Smooth muscle cell (in vitro differentiated cells): Measurements from ENCODE around the gene MPND. TPM values are rescaled to one million over a fixed set of nuclear protein-coding genes. Genes with fewer than 3 reads are reported as not detected.

Experiments used
- DNase-seq: peaks from one replicate; lab custom pipeline; 2025; ENCODE audit not compliant: unreplicated experiment; lab: John Stamatoyannopoulos, UW
- H2AFZ ChIP-seq: fragments of 200-600 bp; sonication (generic); 2 replicates; pipeline ENCODE4 v1.6.0; 2016; ENCODE audit warnings: antibody characterized with exemption, low read depth, mild to moderate bottlenecking
- H3F3A ChIP-seq: fragments of 200-600 bp; sonication (generic); 2 replicates; pipeline ENCODE4 v1.6.0; 2017; ENCODE audit warnings: antibody characterized with exemption, low read depth
- H3K27ac ChIP-seq: fragments of 200-600 bp; sonication (generic); 2 replicates; pipeline ENCODE4 v1.5.1; 2016; ENCODE audit warnings: low read depth, mild to moderate bottlenecking
- H3K27me3 ChIP-seq: fragments of 200-600 bp; sonication (generic); 2 replicates; pipeline ENCODE4 v1.6.1; 2016; ENCODE audit warnings: low read depth, mild to moderate bottlenecking
- H3K36me3 ChIP-seq: fragments of 200-600 bp; sonication (generic); 2 replicates; pipeline ENCODE4 v1.5.1; 2016; ENCODE audit warnings: low read depth
- H3K4me1 ChIP-seq: fragments of 200-600 bp; sonication (generic); 2 replicates; pipeline ENCODE4 v1.5.1; 2016; ENCODE audit warnings: low read depth
- H3K4me2 ChIP-seq: fragments of 200-600 bp; sonication (generic); 2 replicates; pipeline ENCODE4 v1.6.0; 2016; ENCODE audit warnings: mild to moderate bottlenecking
- H3K4me3 ChIP-seq: fragments of 200-600 bp; sonication (generic); 2 replicates; pipeline ENCODE4 v1.5.1; 2016; ENCODE audit warnings: mild to moderate bottlenecking
- H3K79me2 ChIP-seq: fragments of 200-600 bp; sonication (generic); 2 replicates; pipeline ENCODE4 v1.6.0; 2016; ENCODE audit warnings: low read depth, mild to moderate bottlenecking
- H3K9ac ChIP-seq: fragments of 200-600 bp; sonication (generic); 2 replicates; pipeline ENCODE4 v1.6.0; 2016; ENCODE audit warnings: low read depth
- H3K9me3 ChIP-seq: fragments of 200-600 bp; sonication (generic); replicated peaks from 2 replicates; pipeline ENCODE4 v1.5.1; 2016; ENCODE audit warnings: low read depth
- H4K20me1 ChIP-seq: fragments of 200-600 bp; sonication (generic); 2 replicates; pipeline ENCODE4 v1.6.0; 2016; ENCODE audit warnings: low read depth
- CTCF ChIP-seq: fragments of 200-600 bp; sonication (generic); IDR thresholded peaks from 2 replicates; pipeline ENCODE4 v1.5.1; 2017; ENCODE audit warnings: borderline replicate concordance, mild to moderate bottlenecking, antibody characterized with exemption; ENCODE audit not compliant: insufficient read depth, poor library complexity, severe bottlenecking
- WGBS: methylation state at CpG from one replicate; pipeline ENCODE4 v1.1.7; 2016; ENCODE audit warnings: low lambda C conversion rate; 5-methylcytosine and 5-hydroxymethylcytosine counted together
- polyA plus RNA-seq: library from polyadenylated mRNA; unstranded; fragments of >200 nt; fragmentation: Nextera tagmentation; extraction: Ambion mirVana; gene quantifications from 2 replicates; pipeline ENCODE4 v1.2.1, GENCODE V29; 2016
- total RNA-seq: library from RNA; depleted of rRNA; stranded (reverse); fragments of >200 nt; gene quantifications from 2 replicates; pipeline ENCODE4 v1.2.3, GENCODE V29; 2014

The MPND gene
- total and polyA plus RNA-seq, 2 experiments from 2014 or later = 3.9 to 10.9 TPM

- Histone ChIP-seq H3K36me3 (no peaks in the 10 kb centered on the region), H2AFZ (no peak overlapping the region)
- WGBS = 79% methylated on average over 11 of the region's 12 CpGs
Measured at GRCh38 chr19:4360641-4361151, 17.3 kb downstream of the MPND start.

GRCh38 chr19:4361152-4362046 is 18.0 kb downstream of the MPND start:
- Histone ChIP-seq H2AFZ (no peak overlapping the region), H3K9me3 (no peaks in the 10 kb centered on the region), H3K4me1 (no peaks in the 10 kb centered on the region), H3F3A (peaks cover 2% of the 10 kb centered on the region), H4K20me1 (peaks cover 45% of the 10 kb centered on the region), H3K36me3 (no peaks in the 10 kb centered on the region), H3K4me3 (no peak overlapping the region), H3K27me3 (no peaks in the 10 kb centered on the region), H3K9ac (no peak overlapping the region), H3K4me2 (no peak overlapping the region), H3K79me2 (peaks cover under 1% of the 10 kb centered on the region), H3K27ac (no peak overlapping the region)
- TF ChIP-seq CTCF = no peak
- no peak for DNase-seq
- WGBS = 84% methylated on average over 27 of the region's 50 CpGs

More at GRCh38 chr19:4360641-4361151, 17.3 kb downstream of the MPND start:
- no peak for TF ChIP-seq CTCF
- Histone ChIP-seq H3K4me3 (no peak overlapping the region), H3K4me2 (no peak overlapping the region), H4K20me1 (peaks cover 38% of the 10 kb centered on the region), H3K9me3 (no peaks in the 10 kb centered on the region), H3K27me3 (no peaks in the 10 kb centered on the region), H3K9ac (no peak overlapping the region), H3F3A (peaks cover 2% of the 10 kb centered on the region), H3K79me2 (no peaks in the 10 kb centered on the region), H3K4me1 (no peaks in the 10 kb centered on the region), H3K27ac (no peak overlapping the region)
- no peak for DNase-seq

DNA sequence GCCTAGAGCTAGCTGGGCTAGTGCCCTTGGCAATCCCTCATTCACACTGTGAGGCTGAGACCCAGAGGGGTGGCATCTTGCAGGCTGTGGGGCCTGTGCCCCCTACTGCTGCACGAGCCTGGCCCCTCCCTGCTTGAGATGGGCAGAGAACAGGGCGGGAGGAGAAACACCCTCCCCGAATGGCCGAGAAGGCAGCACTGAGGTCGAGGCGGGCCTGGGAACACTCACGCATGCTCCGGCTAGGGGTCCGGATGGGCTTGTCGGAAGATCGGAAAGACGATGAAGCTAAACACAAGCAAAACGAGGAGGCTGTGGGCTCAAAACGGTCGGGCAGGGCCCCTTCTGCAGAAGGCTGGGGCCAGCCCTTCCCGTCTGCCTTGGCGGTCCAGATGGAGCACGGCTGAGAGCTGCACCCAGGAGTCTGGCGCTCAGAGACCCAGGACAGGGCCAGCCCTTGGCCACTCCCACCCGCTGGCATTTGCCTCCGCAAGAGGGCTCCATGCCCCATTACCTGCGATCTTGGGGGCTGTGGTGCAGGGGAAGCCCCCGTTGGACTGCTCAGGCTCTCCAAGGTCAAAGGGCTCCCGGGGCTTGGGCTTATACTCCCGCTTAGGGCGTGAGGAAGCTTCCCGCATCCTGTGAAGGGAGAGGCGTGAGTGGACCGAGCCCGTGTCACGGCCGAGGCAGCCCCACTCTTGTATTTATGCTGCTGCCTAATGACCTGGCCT is 18.9 kb downstream of the MPND start:
- Histone ChIP-seq H3K79me2 (peaks cover 9% of the 10 kb centered on the region), H3K36me3 (no peaks in the 10 kb centered on the region), H3K9ac (no peak overlapping the region), H3K27ac (no peak overlapping the region), H3K4me1 (no peaks in the 10 kb centered on the region), H3K4me3 (no peak overlapping the region), H4K20me1 (peaks cover 53% of the 10 kb centered on the region), H3K9me3 (no peaks in the 10 kb centered on the region), H3K27me3 (no peaks in the 10 kb centered on the region), H2AFZ (no peak overlapping the region), H3K4me2 (no peak overlapping the region), H3F3A (no peaks in the 10 kb centered on the region)
- no peak for TF ChIP-seq CTCF
- DNase-seq = no peak
- 90% methylated on average over 32 of the region's 32 CpGs for whole genome bisulfite sequencing
